Measurements from ENCODE around the gene EPHB1.
"Not testable (repeated sequence)": the region's sequence is repeated elsewhere in the genome, so short reads cannot be mapped to it uniquely, and the experiment has no call there.

EPHB1 gene

GRCh38 chr3:134777341-134777740 lies 17.7 kb upstream of the EPHB1 start:
- DNase-seq (ENCODE audit: low read depth): no peak

GRCh38 chr3:134788283-134788682 lies 6.8 kb upstream of the EPHB1 start:
- DNase-seq (ENCODE audit: low read depth): not testable (repeated sequence)

GRCh38 chr3:134790065-134790464 lies 5.0 kb upstream of the EPHB1 start:
- DNase-seq (ENCODE audit: low read depth): no peak

GRCh38 chr3:134791992-134792391 lies 3.1 kb upstream of the EPHB1 start:
- DNase-seq (ENCODE audit: low read depth): no peak

GRCh38 chr3:134792700-134793099 lies 2.4 kb upstream of the EPHB1 start:
- DNase-seq (ENCODE audit: low read depth): no peak

- DNase-seq (ENCODE audit: low read depth): no peak
Measured at GRCh38 chr3:134793562-134793961, 1.5 kb upstream of the EPHB1 start.

- DNase-seq (ENCODE audit: low read depth): no peak
Measured at GRCh38 chr3:134794323-134794722, 737 bp upstream of the EPHB1 start.

GRCh38 chr3:134795746-134796280 lies 753 bp downstream of the EPHB1 start:
- no peak for DNase-seq (ENCODE audit: low read depth)

- no peak for DNase-seq (ENCODE audit: low read depth)
Measured at GRCh38 chr3:134796281-134797056, 1.4 kb downstream of the EPHB1 start.

GRCh38 chr3:134797057-134797740 lies 2.1 kb downstream of the EPHB1 start:
- no peak for DNase-seq (ENCODE audit: low read depth)

GRCh38 chr3:134797741-134798451 lies 2.8 kb downstream of the EPHB1 start:
- no peak for DNase-seq (ENCODE audit: low read depth)

- DNase-seq (ENCODE audit: low read depth): no peak
Measured at GRCh38 chr3:134798681-134799311, 3.7 kb downstream of the EPHB1 start.

- DNase-seq (ENCODE audit: low read depth): no peak
Measured at GRCh38 chr3:134799393-134799792, 4.3 kb downstream of the EPHB1 start.

- no peak for DNase-seq (ENCODE audit: low read depth)
Measured at GRCh38 chr3:134801204-134801958, 6.3 kb downstream of the EPHB1 start.

GRCh38 chr3:134802428-134803050 lies 7.5 kb downstream of the EPHB1 start:
- DNase-seq (ENCODE audit: low read depth): no peak

GRCh38 chr3:134803051-134803505 lies 8.0 kb downstream of the EPHB1 start:
- no peak for DNase-seq (ENCODE audit: low read depth)

GRCh38 chr3:134803652-134804051 lies 8.6 kb downstream of the EPHB1 start:
- DNase-seq (ENCODE audit: low read depth): no peak

GRCh38 chr3:134804508-134805480 lies 9.7 kb downstream of the EPHB1 start:
- no peak for DNase-seq (ENCODE audit: low read depth)

- no peak for DNase-seq (ENCODE audit: low read depth)
Measured at GRCh38 chr3:134807189-134807588, 12.1 kb downstream of the EPHB1 start.

- DNase-seq (ENCODE audit: low read depth): no peak
Measured at GRCh38 chr3:134808835-134809234, 13.8 kb downstream of the EPHB1 start.
